Measurements from ENCODE around the gene RPS18. TPM values are rescaled to one million over a fixed set of nuclear protein-coding genes. Genes with fewer than 3 reads are reported as not detected.

RPS18 gene
- total RNA-seq, 1 donor from 2014 or later = 3,043 TPM

- peaks cover 13% of the 10 kb centered on the region for H3K36me3 Mint-ChIP-seq
- TF ChIP-seq CTCF (conservative IDR thresholded peaks at IDR 0.05) = no peak
Measured at GRCh38 chr6:33288921-33289783, 17.3 kb downstream of the RPS18 start, which contains the start of the genes PFDN6 and WDR46. PFDN6 (plus strand) TSS chr6:33289601; CDS start chr6:33289857, 256 bp downstream. WDR46 (minus strand) TSS chr6:33289239; CDS start chr6:33289170, 69 bp downstream.

DNA sequence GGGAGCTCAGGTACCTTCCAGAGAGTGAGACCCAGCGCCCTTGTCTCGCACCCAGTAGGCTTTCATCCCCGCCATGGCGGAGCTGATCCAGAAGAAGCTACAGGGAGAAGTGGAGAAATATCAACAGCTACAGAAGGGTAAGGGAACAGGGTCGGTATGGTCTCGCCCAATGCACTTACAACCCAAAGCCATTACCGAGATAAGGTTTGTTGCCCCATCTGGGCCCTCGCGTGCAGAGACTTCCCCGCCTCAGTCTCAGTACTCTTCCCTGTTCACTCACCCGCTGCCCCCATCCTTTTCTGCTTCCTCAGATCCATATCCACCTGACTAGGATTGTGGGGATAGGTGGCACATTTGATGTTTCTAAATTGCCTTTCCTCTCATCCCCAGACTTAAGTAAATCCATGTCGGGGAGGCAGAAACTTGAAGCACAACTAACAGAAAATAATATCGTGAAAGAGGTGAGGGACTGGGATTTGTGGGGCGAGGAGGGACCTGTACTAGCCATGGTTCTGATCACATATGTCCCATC lies 18.0 kb downstream of the RPS18 start:
- H3K27ac Mint-ChIP-seq = peak overlapping the region; percentile 92

More at GRCh38 chr6:33288921-33289783, 17.3 kb downstream of the RPS18 start, which contains the start of the genes PFDN6 and WDR46:
- H3K4me3 Mint-ChIP-seq = peak within 1 kb of the TSS; percentile 99
- peak within 1 kb of the TSS; percentile 92 for H3K27ac Mint-ChIP-seq
- no peak for DNase-seq (ENCODE audit: extremely low spot score, unreplicated experiment)
- H3K9me3 Mint-ChIP-seq = no peaks in the 10 kb centered on the region
- peaks cover 25% of the 10 kb centered on the region for H3K4me1 Mint-ChIP-seq (ENCODE audit: unreplicated experiment)
- no peaks in the 10 kb centered on the region for H3K27me3 Mint-ChIP-seq

DNA sequence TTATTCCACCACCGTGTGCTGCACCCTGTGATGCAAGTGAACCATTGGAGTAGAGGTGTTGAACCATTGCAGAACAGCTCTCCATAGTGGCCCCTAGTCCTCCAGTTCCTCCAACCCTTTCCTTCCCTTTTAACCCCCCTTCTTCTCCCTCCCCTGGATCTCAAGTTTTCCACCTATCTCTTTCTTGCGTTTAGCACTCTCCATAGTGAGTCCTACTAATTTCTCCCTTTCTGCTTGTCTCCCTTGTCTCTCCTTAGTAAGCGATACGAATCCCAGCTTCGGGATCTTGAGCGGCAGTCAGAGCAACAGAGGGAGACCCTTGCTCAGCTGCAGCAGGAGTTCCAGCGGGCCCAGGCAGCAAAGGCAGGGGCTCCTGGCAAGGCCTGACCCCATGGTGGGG lies 18.6 kb downstream of the RPS18 start:
- no peak for TF ChIP-seq CTCF (conservative IDR thresholded peaks at IDR 0.05)
- no peaks in the 10 kb centered on the region for H3K27me3 Mint-ChIP-seq
- H3K9me3 Mint-ChIP-seq = no peaks in the 10 kb centered on the region
- peaks cover 25% of the 10 kb centered on the region for H3K4me1 Mint-ChIP-seq (ENCODE audit: unreplicated experiment)
- H3K36me3 Mint-ChIP-seq = peaks cover 13% of the 10 kb centered on the region
- H3K27ac Mint-ChIP-seq = peak overlapping the region; percentile 92
- DNase-seq (ENCODE audit: extremely low spot score, unreplicated experiment) = no peak
- H3K4me3 Mint-ChIP-seq = peak overlapping the region; percentile 99

More for the DNA sequence above, 18.0 kb downstream of the RPS18 start:
- Mint-ChIP-seq H3K9me3 (no peaks in the 10 kb centered on the region), H3K4me1 (ENCODE audit: unreplicated experiment) (peaks cover 25% of the 10 kb centered on the region), H3K27me3 (no peaks in the 10 kb centered on the region), H3K36me3 (peaks cover 13% of the 10 kb centered on the region), H3K4me3 (peak overlapping the region; percentile 99)
- no peak for TF ChIP-seq CTCF (conservative IDR thresholded peaks at IDR 0.05)
- no peak for DNase-seq (ENCODE audit: extremely low spot score, unreplicated experiment)

GRCh38 chr6:33292996-33293682 lies 21.3 kb downstream of the RPS18 start:
- DNase-seq (ENCODE audit: extremely low spot score, unreplicated experiment) = no peak
- no peak overlapping the region for H3K27ac Mint-ChIP-seq
- TF ChIP-seq CTCF (conservative IDR thresholded peaks at IDR 0.05) = no peak
- peak overlapping the region; percentile 54 for H3K4me3 Mint-ChIP-seq
- peaks cover 20% of the 10 kb centered on the region for H3K4me1 Mint-ChIP-seq (ENCODE audit: unreplicated experiment)
- H3K9me3 Mint-ChIP-seq = no peaks in the 10 kb centered on the region
- H3K27me3 Mint-ChIP-seq = peaks cover 2% of the 10 kb centered on the region
- H3K36me3 Mint-ChIP-seq = peaks cover 8% of the 10 kb centered on the region

- Mint-ChIP-seq H3K4me3 (no peak overlapping the region), H3K27me3 (peaks cover 3% of the 10 kb centered on the region), H3K27ac (peak overlapping the region; percentile 29), H3K4me1 (ENCODE audit: unreplicated experiment) (peaks cover 12% of the 10 kb centered on the region), H3K36me3 (peaks cover 4% of the 10 kb centered on the region), H3K9me3 (no peaks in the 10 kb centered on the region)
- TF ChIP-seq CTCF (conservative IDR thresholded peaks at IDR 0.05) = no peak
- DNase-seq (ENCODE audit: extremely low spot score, unreplicated experiment) = no peak
Measured at GRCh38 chr6:33294086-33294823, 22.4 kb downstream of the RPS18 start.

Data from type B pancreatic cell (in vitro differentiated cells).